Lower lobe of right lung (tissue), 2 donors: ENCODE data around the gene PINLYP. TPM values are rescaled to one million over a fixed set of nuclear protein-coding genes. Genes with fewer than 3 reads are reported as not detected.

Experiments used
- ATAC-seq, 2 donors: fragments of 200-7000 bp; cut with Tn5 transposase; one replicate each; pipeline ENCODE4 v1.9.1; 2020 to 2022; ENCODE audit warnings: mild to moderate bottlenecking in 2 of 2, moderate library complexity in 2 of 2
- DNase-seq: peaks from one replicate; pipeline ENCODE4 v3.0.0-alpha.2; 2020
- H3K27ac ChIP-seq: fragments of 200-600 bp; one replicate; pipeline ENCODE4 v1.8.0; 2022
- H3K27me3 ChIP-seq: fragments of 200-600 bp; one replicate; pipeline ENCODE4 v1.8.0; 2022; ENCODE audit warnings: low read depth
- H3K36me3 ChIP-seq: fragments of 200-600 bp; one replicate; pipeline ENCODE4 v1.8.0; 2022; ENCODE audit warnings: mild to moderate bottlenecking
- H3K4me1 ChIP-seq: fragments of 200-600 bp; one replicate; pipeline ENCODE4 v1.8.0; 2022
- H3K4me3 ChIP-seq: fragments of 200-600 bp; one replicate; pipeline ENCODE4 v1.8.0; 2022; ENCODE audit warnings: mild to moderate bottlenecking
- H3K9me3 ChIP-seq: fragments of 200-600 bp; one replicate; pipeline ENCODE4 v1.8.0; 2022
- intact Hi-C: fragments of 100-400 bp; cut with DNase I; formaldehyde crosslinking; loops from one replicate; pipeline ENCODE4 v1.11.0; 2022
- total RNA-seq: library from RNA; stranded (reverse); fragmentation: NEBNext Ultra II Directional; extraction: Animal tissue kit (Norgen Biotek cat#: 25700); gene quantifications from one replicate; pipeline ENCODE4 v1.2.1, GENCODE V29; 2021
- TF ChIP-seq, protein P1 (sequence below): fragments of 200-600 bp; IDR thresholded peaks from one replicate; pipeline ENCODE4 v1.8.0; 2022; ENCODE audit warnings: antibody characterized with exemption, mild to moderate bottlenecking
- donor health status: DM: no; HTN: yes; CAD: no; lungs with severe emphysema.

Gene PINLYP
- total RNA-seq, 1 donor from 2014 or later, result 5.8 TPM

DNA sequence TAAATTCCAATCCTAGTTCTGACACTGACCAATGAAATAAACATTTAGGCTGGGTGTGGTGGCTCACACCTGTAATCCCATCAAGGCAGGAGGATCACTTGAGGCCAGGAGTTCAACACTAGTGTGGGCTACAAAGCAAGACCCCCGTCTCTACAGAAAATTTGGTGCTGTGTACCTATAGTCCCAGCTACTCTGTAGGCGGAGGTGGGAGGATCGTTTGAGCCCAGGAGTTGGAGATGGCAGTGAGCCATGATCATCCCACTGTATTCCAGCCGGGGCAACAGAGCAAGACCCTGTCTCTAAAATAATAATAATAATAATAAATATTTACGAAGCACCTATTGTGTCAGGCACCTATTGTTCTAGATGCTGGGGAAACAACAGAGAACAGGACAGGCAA lies 13.7 kb downstream of the PINLYP start:
- H3K9me3 ChIP-seq, result no peaks in the 10 kb centered on the region
- H3K36me3 ChIP-seq, result peaks cover 49% of the 10 kb centered on the region
- TF ChIP-seq, protein P1, sequence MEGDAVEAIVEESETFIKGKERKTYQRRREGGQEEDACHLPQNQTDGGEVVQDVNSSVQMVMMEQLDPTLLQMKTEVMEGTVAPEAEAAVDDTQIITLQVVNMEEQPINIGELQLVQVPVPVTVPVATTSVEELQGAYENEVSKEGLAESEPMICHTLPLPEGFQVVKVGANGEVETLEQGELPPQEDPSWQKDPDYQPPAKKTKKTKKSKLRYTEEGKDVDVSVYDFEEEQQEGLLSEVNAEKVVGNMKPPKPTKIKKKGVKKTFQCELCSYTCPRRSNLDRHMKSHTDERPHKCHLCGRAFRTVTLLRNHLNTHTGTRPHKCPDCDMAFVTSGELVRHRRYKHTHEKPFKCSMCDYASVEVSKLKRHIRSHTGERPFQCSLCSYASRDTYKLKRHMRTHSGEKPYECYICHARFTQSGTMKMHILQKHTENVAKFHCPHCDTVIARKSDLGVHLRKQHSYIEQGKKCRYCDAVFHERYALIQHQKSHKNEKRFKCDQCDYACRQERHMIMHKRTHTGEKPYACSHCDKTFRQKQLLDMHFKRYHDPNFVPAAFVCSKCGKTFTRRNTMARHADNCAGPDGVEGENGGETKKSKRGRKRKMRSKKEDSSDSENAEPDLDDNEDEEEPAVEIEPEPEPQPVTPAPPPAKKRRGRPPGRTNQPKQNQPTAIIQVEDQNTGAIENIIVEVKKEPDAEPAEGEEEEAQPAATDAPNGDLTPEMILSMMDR, result no peak
- intact Hi-C loops, result no loop called here
- no peak overlapping the region for H3K27ac ChIP-seq
- ATAC-seq (no peak), DNase-seq (no peak)
- H3K4me1 ChIP-seq, result peaks cover 9% of the 10 kb centered on the region
- no peaks in the 10 kb centered on the region for H3K27me3 ChIP-seq
- H3K4me3 ChIP-seq, result no peak overlapping the region

DNA sequence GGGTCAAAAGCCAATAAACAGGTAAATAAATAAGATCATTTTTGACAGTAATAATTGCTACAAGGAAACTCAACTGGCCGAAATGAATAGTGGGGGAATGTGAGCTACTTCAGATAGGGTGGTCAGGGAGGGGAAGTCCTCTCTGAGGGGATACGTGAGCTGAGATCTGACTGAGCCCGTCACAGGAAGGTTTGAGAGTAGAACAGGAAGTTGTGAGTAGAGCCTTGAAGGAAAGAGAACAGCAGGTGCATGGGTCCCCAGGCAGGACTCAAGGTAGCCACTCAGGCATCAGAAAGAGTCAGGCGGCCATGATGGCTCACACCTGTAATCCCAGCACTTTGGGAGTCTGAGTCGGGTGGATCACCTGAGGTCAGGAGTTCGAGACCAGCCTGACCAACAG lies 14.1 kb downstream of the PINLYP start:
- TF ChIP-seq, protein P1, result no peak
- Histone ChIP-seq H3K36me3 (peaks cover 51% of the 10 kb centered on the region), H3K27ac (no peak overlapping the region), H3K4me3 (no peak overlapping the region), H3K27me3 (no peaks in the 10 kb centered on the region), H3K9me3 (no peaks in the 10 kb centered on the region), H3K4me1 (peaks cover 13% of the 10 kb centered on the region)
- ATAC-seq (no peak), DNase-seq (no peak)
- intact Hi-C loops, result no loop called here

DNA sequence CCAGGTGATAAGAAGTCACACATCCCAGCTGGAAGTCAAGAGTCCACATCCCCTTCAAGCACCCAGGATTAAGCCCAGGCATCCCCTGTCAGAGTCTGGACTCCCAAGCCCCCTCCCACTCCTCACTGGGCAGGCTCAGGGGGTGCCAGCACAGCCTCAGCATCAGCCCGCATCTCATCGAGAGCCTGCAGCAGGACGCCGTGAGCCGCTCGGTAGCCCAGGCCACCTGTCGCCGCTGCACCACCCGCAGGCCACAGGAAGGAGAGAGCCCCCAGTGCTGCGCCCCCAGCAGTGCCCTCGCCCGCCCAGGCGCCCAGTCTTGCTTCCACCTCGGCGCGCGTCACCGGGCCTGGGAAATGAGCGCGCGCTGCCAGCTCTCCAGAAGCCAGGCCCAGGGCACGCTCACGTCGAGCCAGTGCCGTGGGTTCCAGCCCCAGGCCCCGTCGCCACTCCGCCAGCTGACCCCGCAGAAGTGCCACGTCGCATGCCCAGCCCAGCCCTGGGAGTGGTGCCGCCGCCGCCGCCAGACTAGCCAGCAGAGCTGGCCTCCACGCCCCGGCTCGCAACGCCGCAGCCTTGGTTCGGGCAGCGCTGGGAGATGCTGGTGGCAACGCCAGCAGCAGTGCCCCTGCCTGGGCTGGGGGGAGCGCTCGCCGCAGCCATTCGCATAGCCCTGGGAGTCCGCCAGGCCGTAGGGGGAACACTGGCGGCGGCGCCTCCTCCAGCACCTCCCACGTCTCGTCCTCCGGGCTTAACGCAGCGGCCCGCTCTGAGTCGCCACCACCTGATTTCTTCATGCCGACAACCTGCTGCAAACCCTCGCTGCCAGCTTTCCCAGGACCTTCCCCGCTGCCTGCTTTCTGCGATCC lies 16.5 kb downstream of the PINLYP start:
- ATAC-seq (no peak), DNase-seq (no peak)
- no peaks in the 10 kb centered on the region for H3K9me3 ChIP-seq
- no peak overlapping the region for H3K27ac ChIP-seq
- H3K36me3 ChIP-seq, result peaks cover 51% of the 10 kb centered on the region
- TF ChIP-seq, protein P1, result no peak
- intact Hi-C loops, result no loop called here
- H3K4me1 ChIP-seq, result peaks cover 28% of the 10 kb centered on the region
- H3K4me3 ChIP-seq, result no peak overlapping the region
- H3K27me3 ChIP-seq, result no peaks in the 10 kb centered on the region

DNA sequence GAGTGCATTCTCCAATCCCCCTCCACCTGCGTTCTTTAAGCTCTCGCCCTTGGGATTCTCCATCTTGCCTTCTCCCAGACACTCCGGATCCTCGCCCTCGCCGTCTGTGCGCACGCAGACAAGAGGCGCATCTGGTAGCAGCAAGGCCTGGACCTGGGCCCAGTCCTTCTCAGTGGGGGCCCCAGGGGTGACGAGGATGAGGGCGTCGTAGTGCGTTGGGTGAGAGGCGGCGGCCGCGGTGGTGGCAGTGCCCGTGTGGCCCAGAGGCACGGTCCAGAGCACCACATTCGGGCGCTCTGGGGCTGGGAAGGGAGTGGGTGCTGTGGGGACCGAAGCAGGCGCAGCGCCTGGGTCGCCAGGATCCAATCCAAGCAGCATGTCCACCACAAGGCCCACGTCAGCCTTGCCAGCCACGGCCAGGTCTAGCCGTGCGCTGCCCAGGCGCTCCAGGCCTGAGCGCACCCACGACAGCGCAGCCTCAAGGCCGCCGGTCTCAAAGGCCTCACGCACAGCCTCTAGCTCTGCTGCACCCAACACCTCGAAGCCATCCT lies 17.3 kb downstream of the PINLYP start:
- no peak for DNase-seq

DNA sequence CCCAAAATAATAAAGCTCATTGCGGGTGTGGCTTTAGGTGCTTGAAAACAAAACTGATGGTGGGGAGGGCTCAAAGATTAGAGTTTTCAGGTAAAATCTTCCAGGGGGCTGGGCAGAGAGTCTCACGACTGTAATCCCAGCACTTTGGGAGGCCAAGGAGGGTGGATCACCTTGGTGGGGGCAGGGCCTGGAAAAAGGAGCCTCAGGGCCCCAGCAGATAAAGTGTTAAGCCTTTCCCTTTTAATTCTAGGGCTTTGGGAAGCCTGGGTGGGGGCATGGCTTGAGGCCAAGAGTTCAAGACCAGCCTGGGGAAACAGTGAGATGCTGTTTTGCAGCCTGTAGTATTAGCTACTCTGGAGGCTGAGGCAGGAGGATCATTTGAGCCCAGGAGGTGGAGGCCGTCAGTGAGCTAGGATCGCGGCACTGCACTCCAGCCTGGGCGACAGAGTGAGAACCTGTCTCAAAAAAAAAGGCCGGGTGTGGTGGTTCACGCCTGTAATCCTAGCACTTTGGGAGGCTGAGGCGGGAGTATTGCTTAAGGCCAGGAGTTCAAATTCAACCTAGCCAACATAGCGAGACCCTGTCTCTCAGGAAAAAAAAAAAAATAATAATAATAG lies 18.6 kb downstream of the PINLYP start:
- peak overlapping the region; percentile 99 for H3K27ac ChIP-seq

More for the DNA sequence above, 17.3 kb downstream of the PINLYP start:
- no peaks in the 10 kb centered on the region for H3K27me3 ChIP-seq
- peaks cover 51% of the 10 kb centered on the region for H3K36me3 ChIP-seq
- no peak for ATAC-seq
- H3K4me1 ChIP-seq, result peaks cover 35% of the 10 kb centered on the region
- no peak overlapping the region for H3K27ac ChIP-seq
- H3K9me3 ChIP-seq, result no peaks in the 10 kb centered on the region
- H3K4me3 ChIP-seq, result no peak overlapping the region
- TF ChIP-seq, protein P1, result no peak
- intact Hi-C loops, result no loop called here

More for the DNA sequence above, 18.6 kb downstream of the PINLYP start:
- Histone ChIP-seq H3K27me3 (no peaks in the 10 kb centered on the region), H3K4me1 (peaks cover 41% of the 10 kb centered on the region), H3K4me3 (peak overlapping the region; percentile 77), H3K36me3 (peaks cover 56% of the 10 kb centered on the region), H3K9me3 (no peaks in the 10 kb centered on the region)
- TF ChIP-seq, protein P1, result no peak
- no peak for DNase-seq
- no peak for ATAC-seq
- intact Hi-C loops, result no loop called here
